IPS DF 6.9 (cell line): Measurements from ENCODE around the gene CLCN6.

Source experiments
- DNase-seq: peaks from one replicate; pipeline ENCODE4 v3.0.0-alpha.2; 2013; ENCODE audit warnings: low read depth, low spot score
- H3K27ac ChIP-seq: one replicate; pipeline ENCODE4 v1.5.1; 2013; ENCODE audit warnings: low read length, control low read depth
- H3K27me3 ChIP-seq: 2 replicates; pipeline ENCODE4 v1.6.1; 2013; ENCODE audit warnings: mild to moderate bottlenecking, low read length; ENCODE audit not compliant: control insufficient read depth, insufficient read depth
- H3K36me3 ChIP-seq: 2 replicates; pipeline ENCODE4 v1.6.1; 2013; ENCODE audit warnings: low read length; ENCODE audit not compliant: control insufficient read depth, insufficient read depth
- H3K4me1 ChIP-seq: 2 replicates; pipeline ENCODE4 v1.6.1; 2013; ENCODE audit warnings: low read length; ENCODE audit not compliant: control insufficient read depth, insufficient read depth
- H3K4me3 ChIP-seq: 2 replicates; pipeline ENCODE4 v1.5.1; 2013; ENCODE audit warnings: mild to moderate bottlenecking, low read length
- H3K9me3 ChIP-seq: 2 replicates; pipeline ENCODE4 v1.6.1; 2013; ENCODE audit warnings: low read length, inconsistent platforms; ENCODE audit not compliant: control insufficient read depth, insufficient read depth
- WGBS: extraction: QIAGEN DNeasy Blood & Tissue Kit; methylation state at CpG from one replicate; pipeline ENCODE4 v1.1.7; 2013; ENCODE audit warnings: mixed read lengths, missing lambda C conversion rate; ENCODE audit not compliant: insufficient read length, insufficient coverage; 5-methylcytosine and 5-hydroxymethylcytosine counted together

The CLCN6 gene

GRCh38 chr1:11869650-11870207 lies 63.7 kb downstream of the CLCN6 start:
- no peak for DNase-seq
- Histone ChIP-seq H3K27ac (no peak overlapping the region), H3K9me3 (no peaks in the 10 kb centered on the region), H3K27me3 (no peaks in the 10 kb centered on the region), H3K4me3 (no peak overlapping the region), H3K4me1 (no peaks in the 10 kb centered on the region), H3K36me3 (no peaks in the 10 kb centered on the region)
- WGBS: no CpG with 5 or more reads among the region's 5 CpGs

DNA sequence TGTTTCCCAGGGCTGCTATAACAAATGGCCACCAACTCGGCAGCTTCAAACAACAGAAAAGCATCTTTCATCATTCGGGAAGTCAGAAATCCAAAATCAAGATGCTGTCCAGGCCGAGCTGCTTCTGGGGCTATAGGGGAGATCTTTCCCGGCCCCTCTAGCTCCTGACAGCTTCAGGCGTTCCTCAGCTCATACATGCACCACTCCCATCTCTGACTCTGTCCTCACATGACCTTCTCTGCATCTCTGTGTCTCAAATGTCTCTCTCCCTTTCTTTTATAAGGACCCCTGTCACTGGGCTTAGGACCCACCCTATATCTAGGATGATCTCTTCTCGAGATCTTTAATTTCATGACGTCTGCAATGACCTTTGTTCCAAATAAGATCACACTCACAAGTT lies 66.6 kb downstream of the CLCN6 start:
- H3K27me3 ChIP-seq: no peaks in the 10 kb centered on the region
- no peak for DNase-seq
- no peaks in the 10 kb centered on the region for H3K9me3 ChIP-seq
- H3K36me3 ChIP-seq: no peaks in the 10 kb centered on the region
- no peak overlapping the region for H3K27ac ChIP-seq
- no CpG with 5 or more reads among the region's 7 CpGs for WGBS
- H3K4me3 ChIP-seq: no peak overlapping the region
- H3K4me1 ChIP-seq: no peaks in the 10 kb centered on the region

GRCh38 chr1:11873395-11874257 lies 67.6 kb downstream of the CLCN6 start:
- no peak overlapping the region for H3K4me3 ChIP-seq
- no peaks in the 10 kb centered on the region for H3K27me3 ChIP-seq
- no peak for DNase-seq
- no CpG with 5 or more reads among the region's 14 CpGs for whole genome bisulfite sequencing
- H3K27ac ChIP-seq: no peak overlapping the region
- H3K9me3 ChIP-seq: no peaks in the 10 kb centered on the region
- no peaks in the 10 kb centered on the region; the same call in 1 of the 2 replicates for H3K36me3 ChIP-seq
- no peaks in the 10 kb centered on the region for H3K4me1 ChIP-seq

DNA sequence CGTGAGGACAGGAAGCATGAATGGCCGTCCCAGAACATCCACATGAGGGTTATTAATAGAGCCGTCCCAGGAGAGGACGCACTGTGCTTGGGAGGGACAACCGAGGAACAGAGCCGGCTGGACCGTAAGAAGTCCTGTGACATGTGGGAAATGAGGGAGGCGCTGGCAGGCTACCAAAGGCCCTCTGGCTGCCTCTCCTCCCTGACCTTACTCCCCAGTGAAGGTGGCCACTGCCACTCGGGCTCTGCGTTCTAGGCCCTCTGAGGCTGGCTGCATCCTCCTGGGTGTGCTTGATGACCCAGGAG lies 68.2 kb downstream of the CLCN6 start:
- H3K4me3 ChIP-seq: no peak overlapping the region
- no peak overlapping the region for H3K27ac ChIP-seq
- no peaks in the 10 kb centered on the region; the same call in 1 of the 2 replicates for H3K36me3 ChIP-seq
- H3K9me3 ChIP-seq: no peaks in the 10 kb centered on the region
- no peaks in the 10 kb centered on the region for H3K4me1 ChIP-seq
- no peaks in the 10 kb centered on the region for H3K27me3 ChIP-seq
- WGBS: no CpG with 5 or more reads among the region's 10 CpGs
- no peak for DNase-seq

- H3K27me3 ChIP-seq: no peaks in the 10 kb centered on the region
- H3K9me3 ChIP-seq: no peaks in the 10 kb centered on the region
- no peaks in the 10 kb centered on the region for H3K4me1 ChIP-seq
- no peak overlapping the region for H3K27ac ChIP-seq
- DNase-seq: no peak
- no peaks in the 10 kb centered on the region; the same call in 1 of the 2 replicates for H3K36me3 ChIP-seq
- WGBS: no CpG with 5 or more reads among the region's 6 CpGs
- no peak overlapping the region for H3K4me3 ChIP-seq
Observed at GRCh38 chr1:11874624-11875023, 68.6 kb downstream of the CLCN6 start.

- H3K9me3 ChIP-seq: no peaks in the 10 kb centered on the region
- H3K4me1 ChIP-seq: no peaks in the 10 kb centered on the region
- WGBS: no CpG with 5 or more reads among the region's 10 CpGs
- DNase-seq: no peak
- no peak overlapping the region for H3K27ac ChIP-seq
- H3K4me3 ChIP-seq: no peak overlapping the region
- no peaks in the 10 kb centered on the region; the same call in 1 of the 2 replicates for H3K36me3 ChIP-seq
- no peaks in the 10 kb centered on the region for H3K27me3 ChIP-seq
Observed at GRCh38 chr1:11875094-11875493, 69.1 kb downstream of the CLCN6 start.

DNA sequence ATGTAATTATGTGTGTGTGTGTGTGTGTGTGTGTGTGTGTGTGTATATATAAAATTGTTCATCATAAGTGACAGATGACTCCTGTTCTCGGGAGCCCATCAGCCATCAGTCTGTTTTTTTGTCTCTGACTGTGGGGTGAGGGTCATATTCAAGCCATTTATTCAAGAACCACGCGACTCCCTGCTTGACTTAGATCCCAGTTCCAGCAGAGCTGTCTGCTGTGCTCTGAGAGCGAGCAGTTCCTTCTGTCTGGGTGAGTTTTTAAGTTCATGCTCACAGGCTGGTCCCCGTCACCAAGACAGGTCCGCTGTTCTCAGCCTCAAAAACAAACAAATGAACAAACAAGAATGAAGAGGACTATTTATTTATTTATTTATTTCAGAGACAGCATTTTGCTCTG lies 71.1 kb downstream of the CLCN6 start:
- no peak for DNase-seq
- no peaks in the 10 kb centered on the region for H3K9me3 ChIP-seq
- no CpG with 5 or more reads among the region's 6 CpGs for WGBS
- no peak overlapping the region for H3K27ac ChIP-seq
- H3K36me3 ChIP-seq: no peaks in the 10 kb centered on the region; the same call in 1 of the 2 replicates
- no peaks in the 10 kb centered on the region for H3K27me3 ChIP-seq
- no peaks in the 10 kb centered on the region for H3K4me1 ChIP-seq
- H3K4me3 ChIP-seq: no peak overlapping the region

- DNase-seq: no peak
- WGBS: no CpG with 5 or more reads among the region's 31 CpGs
- Histone ChIP-seq H3K27me3 (no peaks in the 10 kb centered on the region), H3K36me3 (no peaks in the 10 kb centered on the region; the same call in 1 of the 2 replicates), H3K4me3 (no peak overlapping the region), H3K9me3 (no peaks in the 10 kb centered on the region), H3K4me1 (peaks cover 4% of the 10 kb centered on the region), H3K27ac (no peak overlapping the region)
Observed at GRCh38 chr1:11878081-11878890, 72.3 kb downstream of the CLCN6 start.

DNA sequence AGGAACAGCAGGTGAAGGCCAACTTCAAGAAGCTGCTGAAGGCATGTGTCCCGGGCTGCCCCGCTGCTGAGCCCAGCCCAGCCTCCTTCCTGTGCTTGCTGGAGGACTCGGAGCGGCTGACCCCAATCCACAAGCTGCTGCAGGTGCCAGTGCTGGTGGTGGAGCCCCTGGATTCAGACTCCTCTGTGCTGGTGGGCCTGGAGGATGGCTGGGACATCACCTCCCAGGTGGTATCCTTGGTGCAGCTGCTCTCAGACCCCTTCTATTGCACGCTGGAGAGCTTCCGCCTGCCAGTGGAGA lies 72.8 kb downstream of the CLCN6 start:
- Histone ChIP-seq H3K4me3 (no peak overlapping the region), H3K9me3 (no peaks in the 10 kb centered on the region), H3K27ac (no peak overlapping the region), H3K4me1 (peaks cover 6% of the 10 kb centered on the region), H3K36me3 (no peaks in the 10 kb centered on the region; the same call in 1 of the 2 replicates), H3K27me3 (no peaks in the 10 kb centered on the region)
- no peak for DNase-seq
- no CpG with 5 or more reads among the region's 6 CpGs for WGBS

GRCh38 chr1:11879311-11880180 lies 73.6 kb downstream of the CLCN6 start:
- H3K4me1 ChIP-seq: peaks cover 6% of the 10 kb centered on the region
- no CpG with 5 or more reads among the region's 28 CpGs for WGBS

More at GRCh38 chr1:11879311-11880180, 73.6 kb downstream of the CLCN6 start:
- DNase-seq: no peak
- no peak overlapping the region for H3K27ac ChIP-seq
- H3K4me3 ChIP-seq: no peak overlapping the region
- no peaks in the 10 kb centered on the region for H3K9me3 ChIP-seq
- no peaks in the 10 kb centered on the region; the same call in 1 of the 2 replicates for H3K36me3 ChIP-seq
- H3K27me3 ChIP-seq: no peaks in the 10 kb centered on the region
